ENCODE data around the gene PRR5L. TPM values are rescaled to one million over a fixed set of nuclear protein-coding genes. Genes with fewer than 3 reads are reported as not detected.
A peak's percentile ranks its signal among the peaks of the same experiment; 100 is the strongest.

Gene PRR5L
- total and polyA plus RNA-seq, 2 experiments from 2014 or later = 0.70 to 2.6 TPM

DNA sequence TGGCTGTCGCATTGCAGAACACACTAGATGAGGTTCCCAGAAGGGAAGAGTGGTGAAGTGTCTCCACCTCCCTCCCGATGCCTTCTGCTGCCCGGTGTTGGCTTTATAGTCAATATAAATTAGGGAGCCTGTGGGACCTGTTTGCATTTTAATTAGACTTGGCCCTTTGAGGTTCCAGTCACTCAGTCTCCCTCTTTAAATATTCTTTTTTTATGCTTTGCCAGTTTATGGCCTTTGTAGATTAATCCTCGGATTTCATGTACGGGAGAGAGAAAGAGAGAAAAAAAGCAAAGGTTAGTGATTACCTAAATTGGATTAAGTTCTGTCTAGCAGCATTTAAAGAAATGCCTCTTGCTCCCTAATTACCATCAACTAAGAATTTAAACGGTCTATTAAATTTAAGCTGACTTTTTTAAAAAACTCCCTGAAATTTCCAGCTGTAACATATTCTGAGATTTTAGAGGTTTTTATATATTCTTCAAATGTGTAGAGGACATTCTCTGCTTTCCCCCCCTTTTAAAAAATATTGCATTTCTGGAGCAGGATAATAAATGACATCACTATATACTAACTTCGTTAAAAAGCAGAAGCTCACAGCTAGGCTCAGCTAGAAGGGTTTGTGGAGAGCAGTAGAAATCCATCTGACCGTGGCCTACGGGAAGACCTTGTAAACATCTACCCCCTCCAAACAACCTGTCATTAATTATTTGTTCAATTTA lies 84.4 kb downstream of the PRR5L start:
- DNase-seq (ENCODE audit: low read depth in 1 of 2, low spot score in 1 of 2) = no peak
- Histone ChIP-seq H3K4me1 (ENCODE audit: low read depth) (no peaks in the 10 kb centered on the region), H3K4me3 (no peak overlapping the region), H3K9me3 (ENCODE audit: low read depth) (no peaks in the 10 kb centered on the region), H3K36me3 (no peaks in the 10 kb centered on the region), H3K27me3 (peaks cover 44% of the 10 kb centered on the region), H3K27ac (no peak overlapping the region)
- TF ChIP-seq, protein P1, sequence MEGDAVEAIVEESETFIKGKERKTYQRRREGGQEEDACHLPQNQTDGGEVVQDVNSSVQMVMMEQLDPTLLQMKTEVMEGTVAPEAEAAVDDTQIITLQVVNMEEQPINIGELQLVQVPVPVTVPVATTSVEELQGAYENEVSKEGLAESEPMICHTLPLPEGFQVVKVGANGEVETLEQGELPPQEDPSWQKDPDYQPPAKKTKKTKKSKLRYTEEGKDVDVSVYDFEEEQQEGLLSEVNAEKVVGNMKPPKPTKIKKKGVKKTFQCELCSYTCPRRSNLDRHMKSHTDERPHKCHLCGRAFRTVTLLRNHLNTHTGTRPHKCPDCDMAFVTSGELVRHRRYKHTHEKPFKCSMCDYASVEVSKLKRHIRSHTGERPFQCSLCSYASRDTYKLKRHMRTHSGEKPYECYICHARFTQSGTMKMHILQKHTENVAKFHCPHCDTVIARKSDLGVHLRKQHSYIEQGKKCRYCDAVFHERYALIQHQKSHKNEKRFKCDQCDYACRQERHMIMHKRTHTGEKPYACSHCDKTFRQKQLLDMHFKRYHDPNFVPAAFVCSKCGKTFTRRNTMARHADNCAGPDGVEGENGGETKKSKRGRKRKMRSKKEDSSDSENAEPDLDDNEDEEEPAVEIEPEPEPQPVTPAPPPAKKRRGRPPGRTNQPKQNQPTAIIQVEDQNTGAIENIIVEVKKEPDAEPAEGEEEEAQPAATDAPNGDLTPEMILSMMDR (IDR thresholded peaks at IDR 0.05; ENCODE audit: low read depth, low read length) = no peak

DNA sequence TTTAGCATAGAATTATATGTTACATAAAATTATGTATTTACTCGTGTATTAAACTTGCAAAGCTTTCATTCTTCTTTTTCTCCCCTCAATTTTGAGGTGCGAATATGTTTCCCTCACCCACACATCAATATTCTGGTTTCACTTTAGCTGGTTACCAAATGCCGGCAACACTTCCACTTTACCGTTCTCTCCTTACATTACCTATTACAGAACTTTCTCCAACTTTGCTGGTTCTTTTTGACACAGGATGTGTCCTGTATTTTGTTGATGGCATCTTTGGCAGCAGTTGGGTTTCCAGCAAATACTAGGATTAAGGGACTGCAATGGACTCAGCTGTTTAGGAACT lies 84.9 kb downstream of the PRR5L start:
- H3K36me3 ChIP-seq = no peaks in the 10 kb centered on the region
- peaks cover 39% of the 10 kb centered on the region for H3K27me3 ChIP-seq
- no peak for DNase-seq (ENCODE audit: low read depth in 1 of 2, low spot score in 1 of 2)
- no peak overlapping the region for H3K27ac ChIP-seq
- no peak overlapping the region for H3K4me3 ChIP-seq
- TF ChIP-seq, protein P1 (IDR thresholded peaks at IDR 0.05; ENCODE audit: low read depth, low read length) = no peak
- H3K4me1 ChIP-seq (ENCODE audit: low read depth) = no peaks in the 10 kb centered on the region
- H3K9me3 ChIP-seq (ENCODE audit: low read depth) = no peaks in the 10 kb centered on the region

DNA sequence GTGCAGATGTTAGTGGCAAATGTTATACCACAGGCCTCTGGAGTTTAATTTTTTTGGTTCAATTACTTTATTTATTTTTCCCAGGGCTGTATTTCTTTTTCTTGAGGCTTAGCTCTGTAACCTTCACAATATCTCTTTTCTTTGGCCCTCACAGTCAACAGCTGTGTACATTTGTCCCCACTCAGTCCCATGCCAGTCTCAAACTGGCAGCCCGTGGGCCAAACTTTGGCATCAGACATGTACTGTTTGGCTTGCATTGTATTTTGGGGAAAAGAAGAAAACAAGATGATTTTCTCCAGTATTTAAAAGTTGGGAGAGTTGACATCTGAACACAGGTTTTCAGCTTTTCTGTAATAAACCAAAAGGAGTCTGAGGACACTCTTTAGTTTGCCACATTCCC lies 87.1 kb downstream of the PRR5L start:
- no peaks in the 10 kb centered on the region for H3K4me1 ChIP-seq (ENCODE audit: low read depth)
- no peak overlapping the region for H3K27ac ChIP-seq
- H3K27me3 ChIP-seq = peaks cover 17% of the 10 kb centered on the region
- no peaks in the 10 kb centered on the region for H3K36me3 ChIP-seq
- no peak overlapping the region for H3K4me3 ChIP-seq
- TF ChIP-seq, protein P1 (IDR thresholded peaks at IDR 0.05; ENCODE audit: low read depth, low read length) = no peak
- no peaks in the 10 kb centered on the region for H3K9me3 ChIP-seq (ENCODE audit: low read depth)
- no peak for DNase-seq (ENCODE audit: low read depth in 1 of 2, low spot score in 1 of 2)

DNA sequence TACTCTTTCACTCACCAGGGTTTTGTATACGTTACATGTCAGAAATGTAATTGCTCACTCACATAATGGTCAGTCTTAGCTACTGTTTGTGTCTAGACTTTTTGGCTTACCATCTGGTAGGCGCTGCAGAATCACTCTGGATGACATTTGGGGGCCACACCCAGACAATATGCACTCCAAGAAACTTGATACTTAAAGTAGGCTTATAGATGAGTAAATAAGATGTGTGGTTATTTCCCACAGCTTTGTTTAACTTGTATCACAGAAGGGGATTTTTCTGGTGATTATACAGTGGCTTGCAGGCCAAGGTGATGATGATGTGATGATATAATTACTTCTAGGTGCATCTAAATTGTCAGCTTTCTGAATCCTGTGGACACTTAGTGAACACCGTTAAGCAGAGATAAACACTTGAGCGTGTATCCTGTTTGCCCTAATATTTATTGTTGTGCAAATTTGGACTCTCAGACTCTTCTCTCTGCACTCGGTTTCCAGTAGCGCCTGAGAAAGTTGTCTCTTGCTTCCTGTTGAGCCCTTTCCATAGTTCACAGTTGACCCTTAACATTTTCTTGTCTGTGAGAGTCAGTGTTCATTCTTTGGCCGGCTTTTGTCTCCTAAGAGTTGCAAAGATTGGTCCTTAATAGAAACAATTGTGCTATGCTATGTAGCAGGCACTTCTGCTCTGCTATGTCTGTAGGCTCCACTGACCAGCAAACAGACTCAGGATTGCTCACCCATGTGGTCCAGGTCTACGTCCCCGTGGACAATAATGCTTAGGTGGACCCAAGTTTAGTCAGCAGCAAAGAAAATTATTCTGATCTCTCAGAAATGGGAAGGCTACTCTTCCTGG lies 89.3 kb downstream of the PRR5L start:
- Histone ChIP-seq H3K4me1 (ENCODE audit: low read depth) (no peaks in the 10 kb centered on the region), H3K9me3 (ENCODE audit: low read depth) (no peaks in the 10 kb centered on the region), H3K4me3 (no peak overlapping the region), H3K27ac (no peak overlapping the region), H3K36me3 (no peaks in the 10 kb centered on the region), H3K27me3 (no peaks in the 10 kb centered on the region)
- peak in 1 of 2 donors; percentile 21 for DNase-seq (ENCODE audit: low read depth in 1 of 2, low spot score in 1 of 2)
- TF ChIP-seq, protein P1 (IDR thresholded peaks at IDR 0.05; ENCODE audit: low read depth, low read length) = no peak

DNA sequence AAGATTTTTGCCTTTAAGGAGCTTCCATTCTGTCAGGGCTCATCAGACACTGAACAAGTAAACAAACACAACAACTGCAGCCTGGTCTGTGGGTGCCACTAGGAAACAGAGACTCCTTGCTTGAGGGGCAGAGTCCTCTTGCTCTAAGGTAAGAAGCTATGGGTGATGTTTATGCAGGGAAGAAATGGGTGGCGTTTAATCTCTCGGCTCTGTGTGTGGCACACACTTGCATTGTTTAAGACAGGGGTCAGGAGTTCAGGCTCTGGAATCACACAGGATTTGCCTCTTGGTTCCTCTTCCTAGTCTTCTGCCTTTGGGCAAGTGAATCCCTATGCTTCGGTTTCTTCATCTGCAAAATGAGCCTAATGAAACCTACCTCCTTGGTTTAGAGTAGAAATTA lies 90.3 kb downstream of the PRR5L start:
- TF ChIP-seq, protein P1 (IDR thresholded peaks at IDR 0.05; ENCODE audit: low read depth, low read length) = no peak

More for the DNA sequence above, 90.3 kb downstream of the PRR5L start:
- Histone ChIP-seq H3K36me3 (no peaks in the 10 kb centered on the region), H3K4me1 (ENCODE audit: low read depth) (no peaks in the 10 kb centered on the region), H3K27ac (no peak overlapping the region), H3K4me3 (no peak overlapping the region), H3K27me3 (no peaks in the 10 kb centered on the region), H3K9me3 (ENCODE audit: low read depth) (no peaks in the 10 kb centered on the region)
- no peak for DNase-seq (ENCODE audit: low read depth in 1 of 2, low spot score in 1 of 2)
